ENCODE measurements around the gene OGT. TPM values are rescaled to one million over a fixed set of nuclear protein-coding genes. Genes with fewer than 3 reads are reported as not detected.

Gene OGT
- polyA plus RNA-seq, 3 donors: 11.7 to 310 (median 14.0) TPM

DNA sequence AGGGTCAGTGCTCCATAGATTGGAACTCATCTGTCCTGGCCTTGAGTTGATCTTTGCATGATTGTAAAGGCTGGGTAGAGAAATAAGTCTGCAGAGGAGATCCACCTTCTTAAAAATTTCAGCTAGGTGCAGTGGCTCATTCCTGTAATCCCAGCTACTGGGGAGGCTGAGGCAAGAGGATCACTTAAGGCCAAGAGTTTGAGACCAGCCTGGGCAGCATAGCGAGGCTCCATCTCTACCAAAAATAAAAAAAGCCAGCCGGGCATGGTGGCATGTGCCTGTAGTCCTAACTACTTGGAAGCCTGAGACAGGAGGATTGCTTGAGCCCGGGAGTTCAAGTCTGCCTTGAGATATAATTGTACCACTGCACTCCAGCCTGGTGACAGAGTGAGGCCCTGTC is 85.9 kb downstream of the OGT start:
- Histone ChIP-seq H3K27me3 (ENCODE audit: control insufficient read depth in 2 of 2, insufficient read depth in 2 of 2, low read length in 2 of 2) (no peaks in the 10 kb centered on the region), H3K27ac (ENCODE audit: low read depth in 1 of 2, low read length in 2 of 2) (no peak overlapping the region), H3K9me3 (replicated peaks in 1 of 2; ENCODE audit: control insufficient read depth in 1 of 2, insufficient read depth in 1 of 2, low read length in 2 of 2) (no peaks in the 10 kb centered on the region), H3K36me3 (replicated peaks in 1 of 2; ENCODE audit: control insufficient read depth in 1 of 2, insufficient read depth in 2 of 2, low read length in 2 of 2) (peaks cover 0 to 3% of the 10 kb centered on the region in 2 donors), H2AFZ (ENCODE audit: insufficient read depth, low read depth, low read length, poor library complexity, severe bottlenecking) (no peak overlapping the region), H3K4me1 (ENCODE audit: control insufficient read depth in 1 of 2, insufficient read depth in 2 of 2, low read length in 2 of 2) (peaks cover 18 to 20% of the 10 kb centered on the region in 2 donors), H3K9ac (ENCODE audit: insufficient read depth, low read length, poor library complexity, severe bottlenecking) (no peak overlapping the region), H3K79me2 (ENCODE audit: insufficient read depth, low read length) (no peaks in the 10 kb centered on the region), H3K4me2 (replicated peaks; ENCODE audit: extremely low read depth, low read length, poor library complexity, severe bottlenecking) (no peak overlapping the region), H3K4me3 (replicated peaks in 1 of 3; ENCODE audit: low read depth in 2 of 3, low read length in 3 of 3) (no peak overlapping the region), H4K20me1 (ENCODE audit: insufficient read depth, low read length) (no peaks in the 10 kb centered on the region)
- WGBS (ENCODE audit: insufficient coverage): no CpG with 5 or more reads among the region's 3 CpGs
- DNase-seq: no peak
- no peak overlapping the region for H3K4me3 Mint-ChIP-seq
- peaks cover 8 to 11% of the 10 kb centered on the region in 2 donors for H3K36me3 Mint-ChIP-seq
- H3K9me3 Mint-ChIP-seq: peaks cover 0 to 2% (median 0%) of the 10 kb centered on the region in 7 donors
- H3K27me3 Mint-ChIP-seq (ENCODE audit: low read depth in 3 of 3): peaks cover 0 to 5% (median 2%) of the 10 kb centered on the region in 3 donors
- TF ChIP-seq, protein P1, sequence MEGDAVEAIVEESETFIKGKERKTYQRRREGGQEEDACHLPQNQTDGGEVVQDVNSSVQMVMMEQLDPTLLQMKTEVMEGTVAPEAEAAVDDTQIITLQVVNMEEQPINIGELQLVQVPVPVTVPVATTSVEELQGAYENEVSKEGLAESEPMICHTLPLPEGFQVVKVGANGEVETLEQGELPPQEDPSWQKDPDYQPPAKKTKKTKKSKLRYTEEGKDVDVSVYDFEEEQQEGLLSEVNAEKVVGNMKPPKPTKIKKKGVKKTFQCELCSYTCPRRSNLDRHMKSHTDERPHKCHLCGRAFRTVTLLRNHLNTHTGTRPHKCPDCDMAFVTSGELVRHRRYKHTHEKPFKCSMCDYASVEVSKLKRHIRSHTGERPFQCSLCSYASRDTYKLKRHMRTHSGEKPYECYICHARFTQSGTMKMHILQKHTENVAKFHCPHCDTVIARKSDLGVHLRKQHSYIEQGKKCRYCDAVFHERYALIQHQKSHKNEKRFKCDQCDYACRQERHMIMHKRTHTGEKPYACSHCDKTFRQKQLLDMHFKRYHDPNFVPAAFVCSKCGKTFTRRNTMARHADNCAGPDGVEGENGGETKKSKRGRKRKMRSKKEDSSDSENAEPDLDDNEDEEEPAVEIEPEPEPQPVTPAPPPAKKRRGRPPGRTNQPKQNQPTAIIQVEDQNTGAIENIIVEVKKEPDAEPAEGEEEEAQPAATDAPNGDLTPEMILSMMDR (IDR thresholded peaks at IDR 0.05): no peak
- peaks cover 19% of the 10 kb centered on the region for H3K4me1 Mint-ChIP-seq
- intact Hi-C loops (cut with micrococcal nuclease): no loop called here
- no peak overlapping the region for H3K27ac Mint-ChIP-seq

DNA sequence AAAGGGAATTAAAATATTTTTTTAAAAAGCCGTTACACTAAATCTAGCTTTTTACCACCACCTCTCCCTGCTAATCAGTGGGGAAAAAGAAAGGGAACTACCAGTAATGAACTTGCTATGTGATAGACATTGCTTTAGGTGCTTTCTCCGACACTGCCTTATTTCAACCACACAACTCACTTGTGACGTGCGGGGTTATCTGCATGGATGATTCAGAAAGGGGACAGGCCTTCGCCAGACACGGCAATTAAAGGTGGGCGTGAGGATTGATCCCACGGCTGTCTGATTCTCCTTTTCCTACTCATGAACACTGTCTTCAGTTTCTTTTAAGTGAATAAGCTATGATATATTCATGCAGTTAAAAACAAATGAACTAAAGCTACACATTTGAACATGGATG is 86.3 kb downstream of the OGT start:
- Mint-ChIP-seq H3K27me3 (ENCODE audit: low read depth in 3 of 3) (peaks cover 0 to 8% (median 2%) of the 10 kb centered on the region in 3 donors), H3K9me3 (peaks cover 0 to 2% (median 0%) of the 10 kb centered on the region in 7 donors), H3K4me1 (peaks cover 19% of the 10 kb centered on the region), H3K4me3 (no peak overlapping the region), H3K27ac (no peak overlapping the region), H3K36me3 (peaks cover 6 to 10% of the 10 kb centered on the region in 2 donors)
- no peak overlapping the region for H3K9ac ChIP-seq (ENCODE audit: insufficient read depth, low read length, poor library complexity, severe bottlenecking)
- H3K36me3 ChIP-seq (replicated peaks in 1 of 2; ENCODE audit: control insufficient read depth in 1 of 2, insufficient read depth in 2 of 2, low read length in 2 of 2): no peaks in the 10 kb centered on the region
- H3K9me3 ChIP-seq (replicated peaks in 1 of 2; ENCODE audit: control insufficient read depth in 1 of 2, insufficient read depth in 1 of 2, low read length in 2 of 2): no peaks in the 10 kb centered on the region
- DNase-seq: no peak
- H3K27me3 ChIP-seq (ENCODE audit: control insufficient read depth in 2 of 2, insufficient read depth in 2 of 2, low read length in 2 of 2): no peaks in the 10 kb centered on the region
- H3K4me2 ChIP-seq (replicated peaks; ENCODE audit: extremely low read depth, low read length, poor library complexity, severe bottlenecking): no peak overlapping the region
- H4K20me1 ChIP-seq (ENCODE audit: insufficient read depth, low read length): no peaks in the 10 kb centered on the region
- H3K79me2 ChIP-seq (ENCODE audit: insufficient read depth, low read length): no peaks in the 10 kb centered on the region
- TF ChIP-seq, protein P1 (IDR thresholded peaks at IDR 0.05): no peak
- intact Hi-C loops (cut with micrococcal nuclease): no loop called here
- no peak overlapping the region for H3K4me3 ChIP-seq (replicated peaks in 1 of 3; ENCODE audit: low read depth in 2 of 3, low read length in 3 of 3)
- no CpG with 5 or more reads among the region's 8 CpGs for WGBS (ENCODE audit: insufficient coverage)
- H2AFZ ChIP-seq (ENCODE audit: insufficient read depth, low read depth, low read length, poor library complexity, severe bottlenecking): no peak overlapping the region
- H3K4me1 ChIP-seq (ENCODE audit: control insufficient read depth in 1 of 2, insufficient read depth in 2 of 2, low read length in 2 of 2): peaks cover 18 to 20% of the 10 kb centered on the region in 2 donors
- no peak overlapping the region for H3K27ac ChIP-seq (ENCODE audit: low read depth in 1 of 2, low read length in 2 of 2)
